Measurements from ENCODE around the gene CD300E. TPM values are rescaled to one million over a fixed set of nuclear protein-coding genes. Genes with fewer than 3 reads are reported as not detected.

CD300E gene
- total RNA-seq, 1 experiment from 2014 or later: not detected

- Histone ChIP-seq H3K27me3 (replicated peaks; ENCODE audit: control insufficient read depth, insufficient read depth, low read length) (no peaks in the 10 kb centered on the region), H3K9me3 (0 out of 2 replicates have a peak, but pooled peaks cover 3% of the 10 kb centered on the region), H3K36me3 (ENCODE audit: control insufficient read depth, insufficient read depth, low read length) (no peaks in the 10 kb centered on the region), H3K4me1 (no peaks in the 10 kb centered on the region), H3K4me3 (ENCODE audit: low read depth, low read length) (no peak overlapping the region)
- H3K27ac Mint-ChIP-seq (ENCODE audit: unreplicated experiment): no peak overlapping the region
- no peak overlapping the region for H3K4me3 Mint-ChIP-seq (ENCODE audit: unreplicated experiment)
- no peaks in the 10 kb centered on the region for H3K4me1 Mint-ChIP-seq (ENCODE audit: low read depth, unreplicated experiment)
- peaks cover 9% of the 10 kb centered on the region for H3K9me3 Mint-ChIP-seq (ENCODE audit: unreplicated experiment)
- CTCF ChIA-PET: no interaction called here
- H3K27me3 Mint-ChIP-seq (ENCODE audit: insufficient read depth, unreplicated experiment): peaks cover 8% of the 10 kb centered on the region
- intact Hi-C loops (cut with micrococcal nuclease; ENCODE audit: unreplicated experiment): no loop called here
- no TSS peak for BruUV-seq (replicated peaks)
- H3K36me3 Mint-ChIP-seq (ENCODE audit: insufficient read depth, unreplicated experiment): no peaks in the 10 kb centered on the region
- DNase-seq: no peak
- TF ChIP-seq, protein P1, sequence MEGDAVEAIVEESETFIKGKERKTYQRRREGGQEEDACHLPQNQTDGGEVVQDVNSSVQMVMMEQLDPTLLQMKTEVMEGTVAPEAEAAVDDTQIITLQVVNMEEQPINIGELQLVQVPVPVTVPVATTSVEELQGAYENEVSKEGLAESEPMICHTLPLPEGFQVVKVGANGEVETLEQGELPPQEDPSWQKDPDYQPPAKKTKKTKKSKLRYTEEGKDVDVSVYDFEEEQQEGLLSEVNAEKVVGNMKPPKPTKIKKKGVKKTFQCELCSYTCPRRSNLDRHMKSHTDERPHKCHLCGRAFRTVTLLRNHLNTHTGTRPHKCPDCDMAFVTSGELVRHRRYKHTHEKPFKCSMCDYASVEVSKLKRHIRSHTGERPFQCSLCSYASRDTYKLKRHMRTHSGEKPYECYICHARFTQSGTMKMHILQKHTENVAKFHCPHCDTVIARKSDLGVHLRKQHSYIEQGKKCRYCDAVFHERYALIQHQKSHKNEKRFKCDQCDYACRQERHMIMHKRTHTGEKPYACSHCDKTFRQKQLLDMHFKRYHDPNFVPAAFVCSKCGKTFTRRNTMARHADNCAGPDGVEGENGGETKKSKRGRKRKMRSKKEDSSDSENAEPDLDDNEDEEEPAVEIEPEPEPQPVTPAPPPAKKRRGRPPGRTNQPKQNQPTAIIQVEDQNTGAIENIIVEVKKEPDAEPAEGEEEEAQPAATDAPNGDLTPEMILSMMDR (IDR thresholded peaks at IDR 0.05; ENCODE audit: insufficient read depth in 1 of 2, low read depth in 1 of 2, low read length in 1 of 2, severe bottlenecking in 1 of 2, unreplicated experiment in 1 of 2): no peak
- POLR2A ChIA-PET: no interaction called here
Measured at GRCh38 chr17:74582633-74583032, 40.9 kb downstream of the CD300E start.

GRCh38 chr17:74579900-74580299 is 43.6 kb downstream of the CD300E start:
- no TSS peak for BruUV-seq (replicated peaks)
- H3K27me3 Mint-ChIP-seq (ENCODE audit: insufficient read depth, unreplicated experiment): peaks cover 8% of the 10 kb centered on the region
- TF ChIP-seq, protein P1 (IDR thresholded peaks at IDR 0.05; ENCODE audit: insufficient read depth in 1 of 2, low read depth in 1 of 2, low read length in 1 of 2, severe bottlenecking in 1 of 2, unreplicated experiment in 1 of 2): no peak

GRCh38 chr17:74578979-74579378 is 44.6 kb downstream of the CD300E start:
- intact Hi-C loops (cut with micrococcal nuclease; ENCODE audit: unreplicated experiment): no loop called here
- POLR2A ChIA-PET: no interaction called here

More at GRCh38 chr17:74579900-74580299, 43.6 kb downstream of the CD300E start:
- intact Hi-C loops (cut with micrococcal nuclease; ENCODE audit: unreplicated experiment): no loop called here
- DNase-seq: no peak
- Mint-ChIP-seq H3K9me3 (ENCODE audit: unreplicated experiment) (peaks cover 9% of the 10 kb centered on the region), H3K27ac (ENCODE audit: unreplicated experiment) (no peak overlapping the region), H3K4me1 (ENCODE audit: low read depth, unreplicated experiment) (no peaks in the 10 kb centered on the region), H3K36me3 (ENCODE audit: insufficient read depth, unreplicated experiment) (no peaks in the 10 kb centered on the region), H3K4me3 (ENCODE audit: unreplicated experiment) (no peak overlapping the region)
- no peak overlapping the region for H3K4me3 ChIP-seq (ENCODE audit: low read depth, low read length)
- CTCF ChIA-PET: no interaction called here
- no peaks in the 10 kb centered on the region for H3K36me3 ChIP-seq (ENCODE audit: control insufficient read depth, insufficient read depth, low read length)
- H3K9me3 ChIP-seq: no peaks in the 10 kb centered on the region
- no peaks in the 10 kb centered on the region for H3K27me3 ChIP-seq (replicated peaks; ENCODE audit: control insufficient read depth, insufficient read depth, low read length)
- POLR2A ChIA-PET: no interaction called here
- H3K4me1 ChIP-seq: no peaks in the 10 kb centered on the region

More at GRCh38 chr17:74578979-74579378, 44.6 kb downstream of the CD300E start:
- TF ChIP-seq, protein P1 (IDR thresholded peaks at IDR 0.05; ENCODE audit: insufficient read depth in 1 of 2, low read depth in 1 of 2, low read length in 1 of 2, severe bottlenecking in 1 of 2, unreplicated experiment in 1 of 2): no peak
- Mint-ChIP-seq H3K9me3 (ENCODE audit: unreplicated experiment) (peaks cover 9% of the 10 kb centered on the region), H3K27ac (ENCODE audit: unreplicated experiment) (no peak overlapping the region), H3K36me3 (ENCODE audit: insufficient read depth, unreplicated experiment) (no peaks in the 10 kb centered on the region), H3K27me3 (ENCODE audit: insufficient read depth, unreplicated experiment) (peaks cover 12% of the 10 kb centered on the region), H3K4me1 (ENCODE audit: low read depth, unreplicated experiment) (no peaks in the 10 kb centered on the region), H3K4me3 (ENCODE audit: unreplicated experiment) (no peak overlapping the region)
- BruUV-seq (replicated peaks): no TSS peak
- H3K36me3 ChIP-seq (ENCODE audit: control insufficient read depth, insufficient read depth, low read length): no peaks in the 10 kb centered on the region
- H3K27me3 ChIP-seq (replicated peaks; ENCODE audit: control insufficient read depth, insufficient read depth, low read length): no peaks in the 10 kb centered on the region; the same call in 1 of the 2 replicates
- H3K4me1 ChIP-seq: no peaks in the 10 kb centered on the region
- CTCF ChIA-PET: no interaction called here
- no peak overlapping the region for H3K4me3 ChIP-seq (ENCODE audit: low read depth, low read length)
- no peaks in the 10 kb centered on the region for H3K9me3 ChIP-seq
- no peak for DNase-seq

All from Caco-2 (cell line).